ENCODE results near the gene NCAM1.

NCAM1 gene

GRCh38 chr11:112962579-112963367 is 1.6 kb downstream of the NCAM1 start:
- Histone ChIP-seq H3K18ac (ENCODE audit: low read depth in 1 of 2, low read length in 2 of 2) (peak overlapping the region in 1 of 2 experiments; percentile 43), H3K4me1 (ENCODE audit: control insufficient read depth, insufficient read depth, low read depth, low read length) (peaks cover 22% of the 10 kb centered on the region), H3K9ac (ENCODE audit: low read length) (no peak overlapping the region), H3K4me2 (ENCODE audit: low read length, poor library complexity, severe bottlenecking) (peak overlapping the region; percentile 97), H3K23ac (ENCODE audit: low read length in 2 of 2) (peak overlapping the region in 1 of 2 experiments; percentile 64), H2BK12ac (ENCODE audit: low read length in 2 of 2) (no peak overlapping the region), H3K36me3 (ENCODE audit: control insufficient read depth in 1 of 2, insufficient read depth in 2 of 2, low read depth in 1 of 2, low read length in 2 of 2) (no peaks in the 10 kb centered on the region), H2AK5ac (ENCODE audit: low read length, severe bottlenecking) (no peak overlapping the region), H2BK120ac (ENCODE audit: low read depth, low read length) (no peak overlapping the region), H2AFZ (ENCODE audit: low read depth, low read length) (peak overlapping the region; percentile 88), H2BK5ac (ENCODE audit: low read depth, low read length, poor library complexity, severe bottlenecking) (no peak overlapping the region), H3K4me3 (ENCODE audit: insufficient read depth in 1 of 2, low read depth in 1 of 2, low read length in 2 of 2) (peak overlapping the region; percentile 34 to 80), H3K27ac (ENCODE audit: low read length, poor library complexity, severe bottlenecking) (no peak overlapping the region), H3K14ac (ENCODE audit: low read length in 2 of 2) (peak overlapping the region in 1 of 2 experiments; percentile 70), H4K8ac (ENCODE audit: low read length) (no peak overlapping the region), H3K79me1 (replicated peaks; ENCODE audit: low read length, poor library complexity, severe bottlenecking) (no peaks in the 10 kb centered on the region), H3K9me3 (ENCODE audit: control insufficient read depth, low read length) (no peaks in the 10 kb centered on the region), H4K91ac (ENCODE audit: low read length) (no peak overlapping the region), H3K4ac (ENCODE audit: low read depth in 1 of 2, low read length in 2 of 2) (no peak overlapping the region), H3K27me3 (ENCODE audit: control insufficient read depth in 1 of 2, insufficient read depth in 1 of 2, low read length in 2 of 2) (peaks cover 45 to 85% of the 10 kb centered on the region in 2 experiments), H2BK15ac (ENCODE audit: low read depth, poor library complexity, severe bottlenecking) (peak overlapping the region; percentile 84)
- WGBS: under 1% methylated on average over 61 of the region's 67 CpGs
- peak; percentile 47 for DNase-seq

GRCh38 chr11:112963368-112963955 is 2.2 kb downstream of the NCAM1 start:
- Histone ChIP-seq H2AFZ (ENCODE audit: low read depth, low read length) (peak overlapping the region; percentile 77), H3K9me3 (ENCODE audit: control insufficient read depth, low read length) (no peaks in the 10 kb centered on the region), H3K14ac (ENCODE audit: low read length in 2 of 2) (peak overlapping the region in 1 of 2 experiments; percentile 70), H3K27me3 (ENCODE audit: control insufficient read depth in 1 of 2, insufficient read depth in 1 of 2, low read length in 2 of 2) (peaks cover 45 to 80% of the 10 kb centered on the region in 2 experiments), H2BK120ac (ENCODE audit: low read depth, low read length) (no peak overlapping the region), H3K4me3 (ENCODE audit: insufficient read depth in 1 of 2, low read depth in 1 of 2, low read length in 2 of 2) (peak overlapping the region; percentile 34 to 80), H2BK5ac (ENCODE audit: low read depth, low read length, poor library complexity, severe bottlenecking) (no peak overlapping the region), H3K4ac (ENCODE audit: low read depth in 1 of 2, low read length in 2 of 2) (no peak overlapping the region), H2AK5ac (ENCODE audit: low read length, severe bottlenecking) (no peak overlapping the region), H3K18ac (ENCODE audit: low read depth in 1 of 2, low read length in 2 of 2) (peak overlapping the region in 1 of 2 experiments; percentile 43), H2BK12ac (ENCODE audit: low read length in 2 of 2) (no peak overlapping the region), H3K27ac (ENCODE audit: low read length, poor library complexity, severe bottlenecking) (no peak overlapping the region), H3K4me1 (ENCODE audit: control insufficient read depth, insufficient read depth, low read depth, low read length) (peaks cover 22% of the 10 kb centered on the region), H4K91ac (ENCODE audit: low read length) (no peak overlapping the region), H3K4me2 (ENCODE audit: low read length, poor library complexity, severe bottlenecking) (peak overlapping the region; percentile 75), H3K79me1 (replicated peaks; ENCODE audit: low read length, poor library complexity, severe bottlenecking) (no peaks in the 10 kb centered on the region), H4K8ac (ENCODE audit: low read length) (no peak overlapping the region), H2BK15ac (ENCODE audit: low read depth, poor library complexity, severe bottlenecking) (peak overlapping the region; percentile 84), H3K36me3 (ENCODE audit: control insufficient read depth in 1 of 2, insufficient read depth in 2 of 2, low read depth in 1 of 2, low read length in 2 of 2) (no peaks in the 10 kb centered on the region), H3K23ac (ENCODE audit: low read length in 2 of 2) (peak overlapping the region in 1 of 2 experiments; percentile 64), H3K9ac (ENCODE audit: low read length) (no peak overlapping the region)
- no peak for DNase-seq
- whole genome bisulfite sequencing: 5% methylated on average over 44 of the region's 48 CpGs

DNA sequence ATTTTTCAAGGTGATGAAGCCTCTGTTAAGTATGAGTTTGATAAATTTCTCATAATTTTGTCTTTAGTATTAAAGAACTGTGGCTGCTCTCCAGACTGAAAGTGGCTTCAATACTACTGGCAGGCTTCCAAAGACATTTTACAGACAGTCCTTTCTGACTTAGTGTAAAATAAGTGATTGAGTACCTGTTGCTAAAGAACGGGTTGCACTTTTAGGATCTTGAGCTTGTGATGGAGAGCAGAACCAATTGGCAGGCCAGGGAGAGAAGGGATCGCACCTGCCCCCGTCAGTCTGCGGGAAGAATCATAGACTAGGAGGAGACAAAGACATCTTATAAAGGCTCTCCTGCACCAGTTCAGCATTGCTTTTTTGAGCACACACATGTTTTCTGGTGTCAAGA is 4.4 kb downstream of the NCAM1 start:
- Histone ChIP-seq H2BK15ac (ENCODE audit: low read depth, poor library complexity, severe bottlenecking) (no peak overlapping the region), H3K18ac (ENCODE audit: low read depth in 1 of 2, low read length in 2 of 2) (no peak overlapping the region), H3K9ac (ENCODE audit: low read length) (no peak overlapping the region), H3K36me3 (ENCODE audit: control insufficient read depth in 1 of 2, insufficient read depth in 2 of 2, low read depth in 1 of 2, low read length in 2 of 2) (no peaks in the 10 kb centered on the region), H2AFZ (ENCODE audit: low read depth, low read length) (no peak overlapping the region), H2BK5ac (ENCODE audit: low read depth, low read length, poor library complexity, severe bottlenecking) (no peak overlapping the region), H2BK12ac (ENCODE audit: low read length in 2 of 2) (no peak overlapping the region), H3K27ac (ENCODE audit: low read length, poor library complexity, severe bottlenecking) (no peak overlapping the region), H3K4me3 (ENCODE audit: insufficient read depth in 1 of 2, low read depth in 1 of 2, low read length in 2 of 2) (no peak overlapping the region), H2BK120ac (ENCODE audit: low read depth, low read length) (no peak overlapping the region), H3K9me3 (ENCODE audit: control insufficient read depth, low read length) (no peaks in the 10 kb centered on the region), H3K23ac (ENCODE audit: low read length in 2 of 2) (no peak overlapping the region), H2AK5ac (ENCODE audit: low read length, severe bottlenecking) (no peak overlapping the region), H3K4me1 (ENCODE audit: control insufficient read depth, insufficient read depth, low read depth, low read length) (peaks cover 22% of the 10 kb centered on the region), H3K4ac (ENCODE audit: low read depth in 1 of 2, low read length in 2 of 2) (no peak overlapping the region), H3K79me1 (replicated peaks; ENCODE audit: low read length, poor library complexity, severe bottlenecking) (no peaks in the 10 kb centered on the region), H3K27me3 (ENCODE audit: control insufficient read depth in 1 of 2, insufficient read depth in 1 of 2, low read length in 2 of 2) (peaks cover 34 to 68% of the 10 kb centered on the region in 2 experiments), H4K8ac (ENCODE audit: low read length) (no peak overlapping the region), H3K4me2 (ENCODE audit: low read length, poor library complexity, severe bottlenecking) (no peak overlapping the region), H4K91ac (ENCODE audit: low read length) (no peak overlapping the region), H3K14ac (ENCODE audit: low read length in 2 of 2) (no peak overlapping the region)
- WGBS: 81% methylated on average over 4 of the region's 4 CpGs
- no peak for DNase-seq

- Histone ChIP-seq H3K4me2 (ENCODE audit: low read length, poor library complexity, severe bottlenecking) (no peak overlapping the region), H3K23ac (ENCODE audit: low read length in 2 of 2) (no peak overlapping the region), H2BK120ac (ENCODE audit: low read depth, low read length) (no peak overlapping the region), H2AK5ac (ENCODE audit: low read length, severe bottlenecking) (no peak overlapping the region), H3K27me3 (ENCODE audit: control insufficient read depth in 1 of 2, insufficient read depth in 1 of 2, low read length in 2 of 2) (peaks cover 25 to 68% of the 10 kb centered on the region in 2 experiments), H2AFZ (ENCODE audit: low read depth, low read length) (no peak overlapping the region), H3K14ac (ENCODE audit: low read length in 2 of 2) (no peak overlapping the region), H3K4me3 (ENCODE audit: insufficient read depth in 1 of 2, low read depth in 1 of 2, low read length in 2 of 2) (no peak overlapping the region), H2BK12ac (ENCODE audit: low read length in 2 of 2) (no peak overlapping the region), H3K4ac (ENCODE audit: low read depth in 1 of 2, low read length in 2 of 2) (no peak overlapping the region), H3K79me1 (replicated peaks; ENCODE audit: low read length, poor library complexity, severe bottlenecking) (no peaks in the 10 kb centered on the region), H3K9me3 (ENCODE audit: control insufficient read depth, low read length) (no peaks in the 10 kb centered on the region), H2BK15ac (ENCODE audit: low read depth, poor library complexity, severe bottlenecking) (no peak overlapping the region), H2BK5ac (ENCODE audit: low read depth, low read length, poor library complexity, severe bottlenecking) (no peak overlapping the region), H3K4me1 (ENCODE audit: control insufficient read depth, insufficient read depth, low read depth, low read length) (peaks cover 19% of the 10 kb centered on the region), H3K36me3 (ENCODE audit: control insufficient read depth in 1 of 2, insufficient read depth in 2 of 2, low read depth in 1 of 2, low read length in 2 of 2) (no peaks in the 10 kb centered on the region), H4K91ac (ENCODE audit: low read length) (no peak overlapping the region), H3K27ac (ENCODE audit: low read length, poor library complexity, severe bottlenecking) (no peak overlapping the region), H4K8ac (ENCODE audit: low read length) (no peak overlapping the region), H3K9ac (ENCODE audit: low read length) (no peak overlapping the region), H3K18ac (ENCODE audit: low read depth in 1 of 2, low read length in 2 of 2) (no peak overlapping the region)
- no peak for DNase-seq
- WGBS: 81% methylated on average over 4 of the region's 4 CpGs
Observed at GRCh38 chr11:112966561-112966960, 5.3 kb downstream of the NCAM1 start.

All from mesenchymal stem cell (in vitro differentiated cells and primary cell).